Memory B cell (primary cell): Measurements from ENCODE around the gene ZNF792.
A peak's percentile ranks its signal among the peaks of the same experiment; 100 is the strongest.
"Not testable (repeated sequence)": the region's sequence is repeated elsewhere in the genome, so short reads cannot be mapped to it uniquely, and the experiment has no call there.

Experiments used
- ATAC-seq: fragments of 150-1000 bp; cut with Tn5 transposase; 2 replicates; pipeline ENCODE4 v1.10.0; 2021; ENCODE audit warnings: low read depth, mild to moderate bottlenecking, moderate library complexity
- DNase-seq, 2 donors: peaks; one replicate each; pipeline ENCODE4 v3.0.0; 2022; ENCODE audit warnings: low spot score in 2 of 2
- H3K27ac Mint-ChIP-seq: one replicate; pipeline ENCODE4 v1.8.0; 2022; ENCODE audit warnings: mild to moderate bottlenecking, moderate library complexity, mixed read lengths
- H3K27me3 Mint-ChIP-seq: one replicate; pipeline ENCODE4 v1.8.0; 2022; ENCODE audit warnings: mixed read lengths
- H3K36me3 Mint-ChIP-seq: one replicate; pipeline ENCODE4 v1.8.0; 2022; ENCODE audit warnings: mild to moderate bottlenecking, mixed read lengths
- H3K4me1 Mint-ChIP-seq: one replicate; pipeline ENCODE4 v1.8.0; 2022; ENCODE audit warnings: mixed read lengths
- H3K4me3 Mint-ChIP-seq: one replicate; pipeline ENCODE4 v1.8.0; 2022; ENCODE audit warnings: mild to moderate bottlenecking, moderate library complexity, mixed read lengths
- H3K9me3 Mint-ChIP-seq: one replicate; pipeline ENCODE4 v1.8.0; 2022; ENCODE audit warnings: mixed read lengths

The ZNF792 gene

DNA sequence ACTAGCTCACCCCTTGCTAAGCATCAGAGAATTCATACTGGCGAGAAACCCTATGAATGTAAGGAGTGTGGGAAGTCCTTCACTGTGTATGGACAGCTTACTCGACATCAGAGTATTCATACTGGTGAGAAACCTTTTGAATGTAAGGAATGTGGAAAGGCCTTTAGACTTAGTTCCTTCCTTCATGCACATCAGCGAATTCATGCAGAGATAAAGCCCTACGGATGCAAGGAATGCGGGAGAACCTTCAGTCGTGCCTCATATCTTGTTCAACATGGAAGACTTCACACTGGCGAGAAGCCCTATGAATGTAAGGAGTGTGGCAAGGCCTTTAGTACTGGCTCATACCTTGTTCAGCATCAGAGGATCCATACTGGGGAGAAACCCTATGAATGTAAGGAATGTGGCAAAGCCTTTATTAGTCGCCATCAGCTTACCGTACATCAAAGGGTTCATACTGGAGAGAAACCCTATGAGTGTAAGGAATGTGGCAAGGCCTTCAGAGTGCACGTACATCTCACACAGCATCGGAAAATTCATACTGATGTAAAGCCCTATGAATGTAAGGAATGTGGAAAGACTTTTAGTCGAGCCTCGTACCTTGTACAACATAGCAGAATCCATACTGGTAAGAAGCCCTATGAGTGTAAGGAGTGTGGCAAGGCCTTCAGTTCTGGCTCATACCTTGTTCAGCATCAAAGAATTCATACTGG lies 20.0 kb downstream of the ZNF792 start:
- H3K4me3 Mint-ChIP-seq = no peak overlapping the region
- no peaks in the 10 kb centered on the region for H3K4me1 Mint-ChIP-seq
- no peak overlapping the region for H3K27ac Mint-ChIP-seq
- H3K36me3 Mint-ChIP-seq = peaks cover 43% of the 10 kb centered on the region
- H3K27me3 Mint-ChIP-seq = no peaks in the 10 kb centered on the region
- peaks cover 24% of the 10 kb centered on the region for H3K9me3 Mint-ChIP-seq
- ATAC-seq (no peak), DNase-seq (no peak)

DNA sequence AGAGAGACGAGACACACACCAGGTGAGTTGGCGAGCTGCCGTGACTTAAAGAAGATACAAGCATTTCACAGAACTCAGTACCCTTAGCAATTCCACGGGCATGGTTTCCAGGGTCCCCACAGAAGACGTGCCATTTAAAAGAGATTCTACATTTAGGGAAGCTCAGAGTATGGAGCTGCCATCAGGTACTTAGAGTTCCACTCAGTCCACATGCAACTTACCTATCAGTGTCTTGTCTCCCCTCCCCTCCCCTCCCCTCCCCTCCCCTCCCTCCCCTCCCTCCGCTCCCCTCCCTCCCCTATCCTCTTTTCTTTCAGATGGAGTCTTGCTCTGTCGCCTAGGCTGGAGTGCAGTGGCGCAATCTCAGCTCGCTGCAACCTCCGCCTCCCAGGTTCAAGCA lies 25.1 kb downstream of the ZNF792 start:
- DNase-seq (no peak), ATAC-seq (no peak)
- Mint-ChIP-seq H3K4me1 (no peaks in the 10 kb centered on the region), H3K9me3 (peaks cover 13% of the 10 kb centered on the region), H3K27ac (no peak overlapping the region), H3K4me3 (no peak overlapping the region), H3K27me3 (no peaks in the 10 kb centered on the region), H3K36me3 (peaks cover 47% of the 10 kb centered on the region)

DNA sequence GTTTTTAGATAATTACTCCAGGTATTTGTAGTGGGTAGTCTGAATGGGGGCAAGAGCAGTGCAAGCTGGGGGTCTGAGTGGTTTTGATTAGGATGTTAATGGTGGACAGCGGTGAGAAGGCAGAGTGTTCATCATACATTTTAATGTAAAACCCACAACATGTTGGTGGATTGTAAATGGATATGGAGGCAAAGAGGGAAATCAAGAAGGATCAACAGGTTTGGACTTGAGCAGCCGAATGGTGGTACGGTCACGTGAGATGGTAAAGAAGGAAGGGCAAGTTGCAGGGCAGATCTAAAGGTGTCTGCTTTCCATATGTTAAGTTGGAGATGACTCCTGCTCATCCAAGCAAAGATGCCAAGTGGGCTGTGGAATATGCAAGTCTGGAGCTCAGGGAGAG lies 27.8 kb downstream of the ZNF792 start:
- Mint-ChIP-seq H3K4me1 (no peaks in the 10 kb centered on the region), H3K27me3 (no peaks in the 10 kb centered on the region), H3K4me3 (no peak overlapping the region), H3K36me3 (peaks cover 44% of the 10 kb centered on the region), H3K27ac (no peak overlapping the region), H3K9me3 (peaks cover 2% of the 10 kb centered on the region)
- ATAC-seq (no peak), DNase-seq (no peak)

DNA sequence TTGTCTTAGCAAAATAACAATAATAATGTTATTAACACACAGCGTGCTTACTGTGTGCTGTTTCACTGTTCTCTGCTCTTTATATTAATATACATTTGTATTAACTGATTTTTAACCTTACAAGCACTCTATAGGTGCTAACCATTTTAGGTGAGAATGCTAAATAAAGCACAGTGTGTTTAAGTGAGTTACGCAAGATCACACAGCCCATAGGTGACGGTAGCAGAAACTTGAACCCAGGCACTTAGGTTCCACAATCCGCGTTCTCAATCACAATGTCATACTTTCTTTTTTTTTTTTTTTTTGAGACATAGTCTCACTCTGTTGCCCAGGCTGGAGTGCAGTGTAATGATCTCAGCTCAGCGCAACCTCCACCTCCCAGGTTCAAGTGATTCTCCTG lies 31.5 kb downstream of the ZNF792 start:
- no peak overlapping the region for H3K27ac Mint-ChIP-seq
- H3K4me1 Mint-ChIP-seq = no peaks in the 10 kb centered on the region
- DNase-seq (no peak), ATAC-seq (no peak)
- H3K9me3 Mint-ChIP-seq = peaks cover 2% of the 10 kb centered on the region
- H3K27me3 Mint-ChIP-seq = no peaks in the 10 kb centered on the region
- H3K4me3 Mint-ChIP-seq = no peak overlapping the region
- H3K36me3 Mint-ChIP-seq = peaks cover 41% of the 10 kb centered on the region

DNA sequence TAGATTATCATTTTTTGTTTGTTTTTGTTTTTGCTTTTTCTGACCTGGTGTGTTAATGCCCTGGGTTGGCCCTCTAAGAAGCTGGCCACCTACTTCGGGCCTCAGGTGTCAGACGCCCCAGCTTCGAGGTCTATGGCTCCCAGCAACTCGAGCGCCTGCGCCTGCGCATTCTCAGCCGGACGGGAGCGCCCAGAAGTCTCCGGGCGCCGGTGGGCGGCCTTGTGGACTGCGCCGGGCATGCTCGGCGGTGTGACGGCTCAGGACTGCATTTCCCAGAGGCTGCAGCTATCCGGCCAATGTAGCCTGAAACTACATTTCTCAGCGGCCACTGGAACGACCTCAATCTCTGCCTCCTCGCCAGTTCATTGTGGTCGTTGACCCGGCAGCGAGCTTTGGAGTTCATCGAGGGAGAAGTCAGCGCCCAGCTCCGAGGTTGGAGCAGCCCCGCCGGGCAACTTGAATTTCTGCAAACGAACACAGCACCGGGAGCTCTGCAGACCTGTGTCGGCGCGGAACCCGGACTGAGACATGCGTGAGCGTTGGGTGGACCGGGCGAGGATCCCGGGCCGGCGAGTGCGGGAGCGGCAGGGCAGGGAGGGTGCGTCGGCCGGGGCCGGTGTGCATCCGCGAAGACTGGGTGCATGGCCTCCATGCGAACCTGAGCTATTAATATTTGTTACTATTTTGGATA lies 37.2 kb downstream of the ZNF792 start, which contains the start of gene ZNF30:
ZNF30 (plus strand) TSS at position 219 of the 691 bp plus-strand sequence. CDS start 3,045 bp downstream, outside the sequence.
- H3K36me3 Mint-ChIP-seq = peaks cover 10% of the 10 kb centered on the region
- H3K4me1 Mint-ChIP-seq = peaks cover 5% of the 10 kb centered on the region
- H3K9me3 Mint-ChIP-seq = no peaks in the 10 kb centered on the region
- DNase-seq (peak; percentile 60 to 71), ATAC-seq (peak; percentile 99)
- H3K4me3 Mint-ChIP-seq = peak within 1 kb of the TSS; percentile 95
- H3K27me3 Mint-ChIP-seq = peaks cover 1% of the 10 kb centered on the region
- H3K27ac Mint-ChIP-seq = peak within 1 kb of the TSS; percentile 38

DNA sequence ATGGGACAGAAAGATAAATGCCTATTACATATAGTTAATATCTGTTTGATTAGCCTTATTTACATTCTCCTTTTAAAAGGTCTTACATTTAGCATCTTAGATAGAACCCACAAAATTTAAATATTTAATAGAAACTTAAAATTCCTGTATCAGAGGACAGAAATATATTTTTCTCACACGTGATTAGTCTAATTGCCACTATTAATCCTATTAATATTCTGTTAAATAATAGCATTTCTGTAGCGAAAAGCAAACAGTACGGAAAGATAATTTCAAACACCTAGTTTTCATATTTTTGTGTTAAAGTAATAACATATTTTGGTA lies 37.7 kb downstream of the ZNF792 start:
- Mint-ChIP-seq H3K9me3 (no peaks in the 10 kb centered on the region), H3K4me1 (peaks cover 5% of the 10 kb centered on the region), H3K36me3 (peaks cover 6% of the 10 kb centered on the region), H3K27me3 (peaks cover 1% of the 10 kb centered on the region), H3K4me3 (peak overlapping the region; percentile 95), H3K27ac (no peak overlapping the region)
- ATAC-seq = no peak
- DNase-seq = no peak

DNA sequence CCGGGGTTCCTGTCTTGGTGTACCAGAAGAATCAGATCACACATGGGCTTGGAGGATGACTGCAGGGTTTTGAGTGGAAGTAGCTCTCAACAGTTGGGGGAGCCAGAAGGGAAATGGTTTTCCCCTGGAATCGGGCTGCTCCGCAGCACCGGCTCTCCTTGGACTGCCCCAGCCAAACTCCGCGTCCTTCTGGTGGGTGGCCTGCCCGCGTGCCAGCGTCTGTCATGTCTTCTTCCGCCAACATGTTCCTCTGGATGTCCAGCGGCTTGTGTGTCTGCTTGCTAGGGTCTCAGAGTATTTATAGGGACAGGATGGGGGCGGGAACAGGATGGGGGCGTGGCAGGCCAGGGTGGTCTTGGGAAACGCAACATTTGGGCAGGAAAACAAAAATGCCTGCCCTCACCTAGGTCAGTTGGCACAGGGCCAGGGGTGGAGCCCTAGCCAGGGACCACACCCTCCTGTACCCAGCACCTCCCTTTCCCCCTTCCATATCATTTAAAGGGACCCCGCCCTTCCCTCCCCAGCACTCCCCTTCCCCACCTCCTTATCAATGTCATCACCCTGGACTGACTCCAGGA lies 38.7 kb downstream of the ZNF792 start:
- no peak overlapping the region for H3K27ac Mint-ChIP-seq
- H3K4me3 Mint-ChIP-seq = no peak overlapping the region
- H3K9me3 Mint-ChIP-seq = no peaks in the 10 kb centered on the region
- peaks cover 5% of the 10 kb centered on the region for H3K4me1 Mint-ChIP-seq
- ATAC-seq (no peak), DNase-seq (no peak)
- peaks cover 4% of the 10 kb centered on the region for H3K27me3 Mint-ChIP-seq
- peaks cover 6% of the 10 kb centered on the region for H3K36me3 Mint-ChIP-seq

DNA sequence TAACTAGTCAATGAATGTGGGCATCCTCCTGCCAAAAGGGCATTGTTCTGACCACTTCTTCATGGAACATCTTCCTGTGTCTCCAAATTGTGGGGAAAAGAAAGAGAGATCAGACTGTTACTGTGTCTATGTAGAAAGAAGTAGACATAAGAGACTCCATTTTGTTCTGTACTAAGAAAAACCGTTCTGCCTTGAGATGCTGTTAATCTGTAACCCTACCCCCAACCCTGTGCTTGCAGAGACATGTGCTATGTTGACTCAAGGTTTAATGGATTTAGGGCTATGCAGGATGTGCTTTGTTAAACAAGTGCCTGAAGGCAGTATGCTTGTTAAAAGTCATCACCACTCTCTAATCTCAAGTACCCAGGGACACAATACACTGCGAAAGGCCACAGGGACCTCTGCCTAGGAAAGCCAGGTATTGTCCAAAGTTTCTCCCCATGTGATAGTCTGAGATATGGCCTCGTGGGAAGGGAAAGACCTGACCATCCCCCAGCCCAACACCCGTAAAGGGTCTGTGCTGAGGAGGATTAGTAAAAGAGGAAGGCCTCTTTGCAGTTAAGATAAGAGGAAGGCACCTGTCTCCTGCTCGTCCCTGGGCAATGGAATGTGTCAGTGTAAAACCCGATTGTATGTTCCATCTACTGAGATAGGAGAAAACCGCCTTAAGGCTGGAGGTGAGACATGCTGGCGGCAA lies 43.8 kb downstream of the ZNF792 start:
- H3K9me3 Mint-ChIP-seq = peaks cover 13% of the 10 kb centered on the region
- not testable (repeated sequence) for H3K27me3 Mint-ChIP-seq, H3K36me3 Mint-ChIP-seq, H3K27ac Mint-ChIP-seq, H3K4me3 Mint-ChIP-seq, ATAC-seq, DNase-seq, H3K4me1 Mint-ChIP-seq

DNA sequence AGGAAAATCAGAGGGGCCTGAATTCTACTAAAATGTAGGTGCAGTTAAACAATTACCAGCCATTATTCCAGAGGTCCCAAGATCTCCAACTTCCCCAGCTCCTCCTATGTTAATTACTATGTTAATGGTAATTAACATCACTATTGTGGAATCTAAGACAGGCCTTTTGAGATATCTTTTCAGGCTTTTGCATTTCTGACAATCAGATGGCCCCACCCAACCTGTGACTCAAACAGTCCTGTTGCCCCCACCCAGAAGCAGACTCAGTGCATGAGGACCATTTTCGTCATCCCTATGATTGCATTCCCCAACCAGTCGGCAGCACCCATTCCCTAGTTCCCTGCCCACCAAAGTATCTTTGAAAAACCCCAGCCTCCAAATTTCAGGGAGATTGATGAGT lies 45.8 kb downstream of the ZNF792 start:
- Mint-ChIP-seq H3K4me1 (no peaks in the 10 kb centered on the region), H3K36me3 (peaks cover 3% of the 10 kb centered on the region), H3K4me3 (no peak overlapping the region), H3K9me3 (peaks cover 17% of the 10 kb centered on the region), H3K27ac (no peak overlapping the region), H3K27me3 (peaks cover 6% of the 10 kb centered on the region)
- ATAC-seq (no peak), DNase-seq (no peak)

DNA sequence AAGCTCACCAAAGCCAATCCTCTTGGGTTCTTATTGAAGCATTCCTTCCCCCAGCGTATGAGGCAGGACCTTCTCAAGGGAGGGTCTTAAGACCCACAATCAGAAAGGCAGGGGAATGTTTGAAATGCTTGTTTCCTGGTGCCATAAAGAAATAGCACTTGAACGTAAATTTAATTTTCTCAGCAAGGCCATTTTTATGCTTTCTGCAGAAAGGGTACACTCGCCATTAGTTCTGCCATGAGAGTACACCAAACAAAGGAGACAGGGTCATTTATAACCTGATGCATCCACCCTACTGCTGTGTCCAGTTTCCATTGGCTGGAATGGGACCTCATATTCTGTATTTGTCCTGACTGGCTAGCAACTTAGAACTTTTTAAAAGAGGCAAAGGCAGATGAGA lies 46.9 kb downstream of the ZNF792 start:
- not testable (repeated sequence) for ATAC-seq, H3K27me3 Mint-ChIP-seq, H3K4me3 Mint-ChIP-seq, H3K4me1 Mint-ChIP-seq, H3K27ac Mint-ChIP-seq, H3K36me3 Mint-ChIP-seq, DNase-seq
- H3K9me3 Mint-ChIP-seq = peaks cover 20% of the 10 kb centered on the region

DNA sequence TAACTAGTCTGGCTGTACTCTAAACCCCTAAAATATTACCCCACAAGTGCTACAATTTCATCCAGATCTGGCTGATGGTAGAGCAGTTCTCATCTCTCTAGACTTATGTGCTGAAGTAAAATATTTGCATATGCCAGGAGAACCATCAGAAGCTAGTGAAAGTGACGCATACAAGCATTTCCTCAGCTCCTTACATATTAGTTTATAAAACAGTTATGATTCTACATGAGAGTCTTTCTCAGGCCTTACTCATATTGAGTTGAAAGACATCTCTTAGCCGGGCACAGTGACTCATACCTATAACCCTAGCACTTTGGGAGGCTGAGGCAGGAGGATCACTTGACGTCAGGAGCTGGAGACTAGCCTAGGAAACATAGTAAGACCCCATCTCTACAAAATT lies 53.3 kb downstream of the ZNF792 start:
- ATAC-seq (no peak), DNase-seq (no peak)
- H3K4me1 Mint-ChIP-seq = no peaks in the 10 kb centered on the region
- peaks cover 4% of the 10 kb centered on the region for H3K36me3 Mint-ChIP-seq
- H3K9me3 Mint-ChIP-seq = peaks cover 11% of the 10 kb centered on the region
- H3K4me3 Mint-ChIP-seq = no peak overlapping the region
- peaks cover 27% of the 10 kb centered on the region for H3K27me3 Mint-ChIP-seq
- H3K27ac Mint-ChIP-seq = no peak overlapping the region
